ENCODE measurements around the gene SLC35F4.

The SLC35F4 gene

DNA sequence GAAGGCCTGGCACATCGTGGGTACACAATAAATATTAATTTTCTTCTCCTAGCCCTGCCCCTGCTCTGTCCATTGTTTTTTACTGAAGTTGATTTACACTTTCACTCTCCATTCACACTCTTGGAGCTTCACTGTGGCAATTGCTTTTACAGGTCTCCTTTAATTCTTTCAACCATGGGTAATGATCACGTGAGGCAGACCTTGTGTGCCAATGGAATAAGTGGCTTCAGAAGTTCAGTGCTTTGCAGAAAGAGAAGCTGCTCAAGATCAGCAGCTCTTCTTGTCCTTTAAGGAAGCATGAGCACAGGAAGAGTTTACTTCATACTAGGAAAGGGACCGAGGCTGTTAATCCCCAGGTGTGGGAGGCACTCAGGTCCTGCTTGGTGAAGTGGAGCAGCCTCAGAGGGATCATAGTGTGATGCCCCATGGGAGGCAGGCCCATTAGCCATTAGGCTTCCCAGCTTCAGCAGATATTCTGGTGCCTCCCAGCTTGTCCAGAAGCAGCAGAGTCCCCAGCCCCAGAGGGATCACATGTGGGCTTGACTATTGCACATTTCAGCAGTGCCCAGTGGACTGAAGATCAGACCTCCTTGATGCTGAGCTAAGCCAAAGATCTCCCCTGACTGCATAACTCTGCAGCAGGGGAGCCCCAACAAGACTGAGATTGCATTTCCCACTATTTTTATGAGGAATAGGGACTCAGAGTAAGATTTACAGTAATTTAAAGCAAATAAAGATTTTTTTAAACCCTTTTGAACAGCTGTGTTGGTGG lies 5.0 kb upstream of the SLC35F4 start:
- Histone ChIP-seq H2AFZ (ENCODE audit: low read length) (0 out of 2 replicates have a peak overlapping the region, but pooled peaks have one; percentile 45), H3K27me3 (replicated peaks; ENCODE audit: insufficient read depth, low read length) (no peaks in the 10 kb centered on the region), H3K4me1 (ENCODE audit: low read length) (0 out of 2 replicates have a peak, but pooled peaks cover 4% of the 10 kb centered on the region), H3K9me2 (replicated peaks; ENCODE audit: insufficient read depth, low read length) (no peaks in the 10 kb centered on the region), H3K36me3 (replicated peaks; ENCODE audit: insufficient read depth, low read length) (no peaks in the 10 kb centered on the region), H3K9ac (ENCODE audit: low read length) (no peak overlapping the region), H3K4me2 (ENCODE audit: low read depth, low read length) (no peak overlapping the region), H3K9me3 (replicated peaks; ENCODE audit: insufficient read depth, low read length) (no peaks in the 10 kb centered on the region), H3F3A (ENCODE audit: insufficient read depth, low read length) (no peaks in the 10 kb centered on the region), H3K79me2 (ENCODE audit: low read length) (no peaks in the 10 kb centered on the region), H3K27ac (ENCODE audit: low read length) (no peak overlapping the region), H3K4me3 (ENCODE audit: low read length) (no peak overlapping the region), H4K20me1 (ENCODE audit: insufficient read depth, low read length) (no peaks in the 10 kb centered on the region)
- TF ChIP-seq, protein P1, sequence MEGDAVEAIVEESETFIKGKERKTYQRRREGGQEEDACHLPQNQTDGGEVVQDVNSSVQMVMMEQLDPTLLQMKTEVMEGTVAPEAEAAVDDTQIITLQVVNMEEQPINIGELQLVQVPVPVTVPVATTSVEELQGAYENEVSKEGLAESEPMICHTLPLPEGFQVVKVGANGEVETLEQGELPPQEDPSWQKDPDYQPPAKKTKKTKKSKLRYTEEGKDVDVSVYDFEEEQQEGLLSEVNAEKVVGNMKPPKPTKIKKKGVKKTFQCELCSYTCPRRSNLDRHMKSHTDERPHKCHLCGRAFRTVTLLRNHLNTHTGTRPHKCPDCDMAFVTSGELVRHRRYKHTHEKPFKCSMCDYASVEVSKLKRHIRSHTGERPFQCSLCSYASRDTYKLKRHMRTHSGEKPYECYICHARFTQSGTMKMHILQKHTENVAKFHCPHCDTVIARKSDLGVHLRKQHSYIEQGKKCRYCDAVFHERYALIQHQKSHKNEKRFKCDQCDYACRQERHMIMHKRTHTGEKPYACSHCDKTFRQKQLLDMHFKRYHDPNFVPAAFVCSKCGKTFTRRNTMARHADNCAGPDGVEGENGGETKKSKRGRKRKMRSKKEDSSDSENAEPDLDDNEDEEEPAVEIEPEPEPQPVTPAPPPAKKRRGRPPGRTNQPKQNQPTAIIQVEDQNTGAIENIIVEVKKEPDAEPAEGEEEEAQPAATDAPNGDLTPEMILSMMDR (IDR thresholded peaks at IDR 0.05; ENCODE audit: low read length), result no peak
- no peak for TF ChIP-seq EZH2 (optimal IDR thresholded peaks at IDR 0.05; ENCODE audit: low read depth, low read length)
- no peak for TF ChIP-seq EZH2phosphoT487 (IDR thresholded peaks at IDR 0.05; ENCODE audit: low read length)
- DNase-seq, result no peak

DNA sequence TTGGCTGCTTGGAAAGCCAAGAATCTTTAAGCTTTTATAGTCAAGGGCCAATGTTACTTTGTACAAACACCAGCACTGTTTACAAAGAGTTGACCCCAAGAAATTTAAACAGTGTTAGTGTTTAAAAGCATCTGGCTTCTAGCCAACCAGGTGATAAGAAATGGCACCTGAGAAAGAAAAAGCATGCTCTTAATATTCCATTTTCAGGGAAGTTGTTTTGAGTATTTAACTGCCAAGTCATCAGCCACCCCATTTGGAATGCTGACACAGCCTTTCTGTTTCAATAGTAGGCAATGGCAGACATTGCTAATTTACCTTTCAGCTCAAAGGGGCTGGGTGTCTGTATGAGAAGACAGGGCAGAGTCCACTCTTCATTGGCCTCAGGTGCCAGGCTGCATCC lies 3.7 kb upstream of the SLC35F4 start:
- no peaks in the 10 kb centered on the region for H3K79me2 ChIP-seq (ENCODE audit: low read length)
- no peaks in the 10 kb centered on the region for H4K20me1 ChIP-seq (ENCODE audit: insufficient read depth, low read length)
- H3K4me1 ChIP-seq (ENCODE audit: low read length), result 0 out of 2 replicates have a peak, but pooled peaks cover 4% of the 10 kb centered on the region
- no peaks in the 10 kb centered on the region for H3F3A ChIP-seq (ENCODE audit: insufficient read depth, low read length)
- no peak overlapping the region for H3K4me3 ChIP-seq (ENCODE audit: low read length)
- no peak for TF ChIP-seq EZH2 (optimal IDR thresholded peaks at IDR 0.05; ENCODE audit: low read depth, low read length)
- TF ChIP-seq, protein P1 (IDR thresholded peaks at IDR 0.05; ENCODE audit: low read length), result no peak
- no peak for TF ChIP-seq EZH2phosphoT487 (IDR thresholded peaks at IDR 0.05; ENCODE audit: low read length)
- H3K9me3 ChIP-seq (replicated peaks; ENCODE audit: insufficient read depth, low read length), result no peaks in the 10 kb centered on the region
- peak overlapping the region; percentile 34; the same call in 1 of the 2 replicates for H3K4me2 ChIP-seq (ENCODE audit: low read depth, low read length)
- no peaks in the 10 kb centered on the region for H3K27me3 ChIP-seq (replicated peaks; ENCODE audit: insufficient read depth, low read length)
- no peaks in the 10 kb centered on the region for H3K9me2 ChIP-seq (replicated peaks; ENCODE audit: insufficient read depth, low read length)
- H3K36me3 ChIP-seq (replicated peaks; ENCODE audit: insufficient read depth, low read length), result no peaks in the 10 kb centered on the region
- H2AFZ ChIP-seq (ENCODE audit: low read length), result 0 out of 2 replicates have a peak overlapping the region, but pooled peaks have one; percentile 48
- no peak overlapping the region for H3K27ac ChIP-seq (ENCODE audit: low read length)
- DNase-seq, result no peak
- H3K9ac ChIP-seq (ENCODE audit: low read length), result no peak overlapping the region

DNA sequence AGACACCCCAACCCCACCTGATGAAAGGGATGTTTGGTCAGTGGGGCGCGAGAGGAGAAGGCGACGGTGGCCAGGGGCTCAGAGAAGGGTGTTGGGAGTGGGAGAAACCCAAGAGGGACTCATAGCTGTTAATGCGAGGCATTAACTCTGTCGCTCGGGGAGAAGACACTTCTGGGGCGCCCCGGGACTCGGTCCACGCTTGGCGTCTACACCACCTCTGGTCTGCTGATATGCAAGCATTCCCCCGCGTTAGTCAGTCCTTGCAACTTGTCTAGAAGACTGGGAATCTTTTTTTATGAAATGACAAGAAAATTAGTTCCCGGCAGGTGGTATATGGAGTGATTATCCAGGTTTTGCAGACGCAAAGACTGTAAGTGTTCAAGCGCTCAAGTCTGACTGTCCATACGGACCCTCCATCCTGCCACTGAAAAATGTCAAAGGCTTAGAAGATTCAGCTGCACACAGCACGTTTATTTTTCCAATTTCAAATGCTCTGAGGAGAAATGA lies 360 bp upstream of the SLC35F4 start:
- Histone ChIP-seq H2AFZ (ENCODE audit: low read length) (no peak overlapping the region), H3K9ac (ENCODE audit: low read length) (no peak overlapping the region), H4K20me1 (ENCODE audit: insufficient read depth, low read length) (no peaks in the 10 kb centered on the region), H3K27ac (ENCODE audit: low read length) (no peak overlapping the region), H3K4me1 (ENCODE audit: low read length) (0 out of 2 replicates have a peak, but pooled peaks cover 4% of the 10 kb centered on the region), H3K4me3 (ENCODE audit: low read length) (no peak overlapping the region), H3K79me2 (ENCODE audit: low read length) (no peaks in the 10 kb centered on the region), H3K9me3 (replicated peaks; ENCODE audit: insufficient read depth, low read length) (no peaks in the 10 kb centered on the region), H3K9me2 (replicated peaks; ENCODE audit: insufficient read depth, low read length) (no peaks in the 10 kb centered on the region), H3K4me2 (ENCODE audit: low read depth, low read length) (no peak overlapping the region), H3K27me3 (replicated peaks; ENCODE audit: insufficient read depth, low read length) (no peaks in the 10 kb centered on the region), H3F3A (ENCODE audit: insufficient read depth, low read length) (no peaks in the 10 kb centered on the region), H3K36me3 (replicated peaks; ENCODE audit: insufficient read depth, low read length) (no peaks in the 10 kb centered on the region)
- TF ChIP-seq, protein P1 (IDR thresholded peaks at IDR 0.05; ENCODE audit: low read length), result no peak
- no peak for TF ChIP-seq EZH2phosphoT487 (IDR thresholded peaks at IDR 0.05; ENCODE audit: low read length)
- no peak for TF ChIP-seq EZH2 (optimal IDR thresholded peaks at IDR 0.05; ENCODE audit: low read depth, low read length)
- DNase-seq, result no peak

Measured in MM.1S (cell line).